Memory B cell (primary cell): Measurements from ENCODE around the gene SPRED3.
"Not testable (repeated sequence)": the region's sequence is repeated elsewhere in the genome, so short reads cannot be mapped to it uniquely, and the experiment has no call there.

ENCODE experiments used
- ATAC-seq: fragments of 150-1000 bp; cut with Tn5 transposase; 2 replicates; pipeline ENCODE4 v1.10.0; 2021; ENCODE audit warnings: low read depth, mild to moderate bottlenecking, moderate library complexity
- DNase-seq, 2 donors: peaks; one replicate each; pipeline ENCODE4 v3.0.0; 2022; ENCODE audit warnings: low spot score in 2 of 2
- H3K27ac Mint-ChIP-seq: one replicate; pipeline ENCODE4 v1.8.0; 2022; ENCODE audit warnings: mild to moderate bottlenecking, moderate library complexity, mixed read lengths
- H3K27me3 Mint-ChIP-seq: one replicate; pipeline ENCODE4 v1.8.0; 2022; ENCODE audit warnings: mixed read lengths
- H3K36me3 Mint-ChIP-seq: one replicate; pipeline ENCODE4 v1.8.0; 2022; ENCODE audit warnings: mild to moderate bottlenecking, mixed read lengths
- H3K4me1 Mint-ChIP-seq: one replicate; pipeline ENCODE4 v1.8.0; 2022; ENCODE audit warnings: mixed read lengths
- H3K4me3 Mint-ChIP-seq: one replicate; pipeline ENCODE4 v1.8.0; 2022; ENCODE audit warnings: mild to moderate bottlenecking, moderate library complexity, mixed read lengths
- H3K9me3 Mint-ChIP-seq: one replicate; pipeline ENCODE4 v1.8.0; 2022; ENCODE audit warnings: mixed read lengths

SPRED3 gene

DNA sequence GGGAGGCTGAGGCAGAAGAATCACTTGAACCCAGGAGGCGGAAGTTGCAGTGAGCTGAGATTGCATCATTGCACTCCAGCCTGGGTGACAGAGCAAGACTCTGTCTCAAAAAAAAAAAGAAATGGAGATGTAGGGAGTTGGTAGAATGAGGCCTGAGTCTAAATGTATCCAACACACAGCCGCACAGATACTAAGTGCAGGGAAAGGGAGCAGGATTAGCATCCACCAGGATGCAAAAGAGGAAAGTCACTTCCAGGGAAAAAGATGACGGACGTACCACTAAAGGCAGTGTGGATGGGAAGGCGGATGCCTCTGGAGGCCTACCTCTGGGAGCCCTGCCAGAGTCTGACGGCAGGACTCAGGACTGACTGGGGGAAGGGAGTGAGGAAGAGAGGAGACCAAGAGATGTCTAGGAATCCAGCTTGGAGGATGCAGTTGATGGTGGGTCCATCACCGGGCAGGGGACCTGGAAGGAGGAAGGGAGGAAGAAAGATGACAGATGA, 21.2 kb downstream of the SPRED3 start:
- no peaks in the 10 kb centered on the region for H3K4me1 Mint-ChIP-seq
- DNase-seq (no peak), ATAC-seq (no peak)
- peaks cover 10% of the 10 kb centered on the region for H3K36me3 Mint-ChIP-seq
- no peaks in the 10 kb centered on the region for H3K9me3 Mint-ChIP-seq
- no peak overlapping the region for H3K27ac Mint-ChIP-seq
- no peak overlapping the region for H3K4me3 Mint-ChIP-seq
- H3K27me3 Mint-ChIP-seq, result no peaks in the 10 kb centered on the region

DNA sequence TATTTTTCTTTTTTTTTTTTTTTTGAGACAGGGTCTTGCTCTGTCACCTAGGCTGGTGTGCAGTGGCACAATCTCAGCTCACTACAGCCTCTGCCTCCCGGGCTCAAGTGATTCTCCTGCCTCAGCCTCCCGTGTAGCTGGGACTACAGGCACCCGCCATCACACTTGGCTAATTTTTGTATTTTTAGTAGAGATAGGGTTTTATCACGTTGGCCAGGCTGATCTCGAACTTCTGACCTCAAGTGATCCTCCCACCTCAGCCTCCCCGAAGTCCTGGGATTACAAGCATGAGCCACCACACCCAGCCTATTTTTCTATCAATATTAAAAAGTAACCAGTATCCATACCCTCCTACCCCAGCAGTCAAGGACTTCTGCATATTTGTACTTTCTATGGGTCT, 21.9 kb downstream of the SPRED3 start:
- not testable (repeated sequence) for ATAC-seq, DNase-seq, H3K27me3 Mint-ChIP-seq, H3K27ac Mint-ChIP-seq, H3K4me1 Mint-ChIP-seq, H3K9me3 Mint-ChIP-seq, H3K4me3 Mint-ChIP-seq, H3K36me3 Mint-ChIP-seq

DNA sequence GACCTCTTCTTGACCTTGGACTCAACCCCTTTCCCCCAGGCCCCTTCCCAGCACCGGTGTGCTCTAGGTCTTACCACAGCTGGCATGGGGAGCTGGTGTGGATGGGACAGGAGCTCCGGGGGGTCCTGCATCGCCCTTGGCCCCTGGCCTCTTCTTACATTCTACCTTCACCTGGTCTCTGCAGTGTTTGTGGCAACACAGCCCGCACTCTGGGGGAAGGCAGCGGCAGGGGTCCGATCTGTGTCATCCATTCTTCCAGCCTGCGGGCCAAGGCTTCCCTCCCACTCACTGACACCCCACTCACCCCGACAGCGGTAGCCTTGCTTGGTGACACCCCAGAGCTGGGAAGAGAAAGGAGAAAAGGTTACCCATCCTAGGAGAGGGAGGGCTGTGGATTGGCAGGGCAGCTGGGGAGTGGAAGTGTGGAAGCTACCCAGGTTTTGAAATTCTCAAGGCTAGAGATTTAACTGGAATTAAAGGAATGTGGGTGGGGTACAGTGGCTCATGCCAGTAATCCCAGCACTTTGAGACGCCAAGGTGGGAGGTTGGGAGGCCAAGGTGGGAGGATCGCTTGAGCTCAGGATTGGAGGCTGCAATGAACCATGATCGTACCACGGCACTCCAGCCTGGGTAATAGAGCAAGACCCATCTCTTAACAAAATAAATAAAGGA, 22.7 kb downstream of the SPRED3 start:
- Mint-ChIP-seq H3K9me3 (no peaks in the 10 kb centered on the region), H3K27ac (no peak overlapping the region), H3K4me1 (no peaks in the 10 kb centered on the region), H3K27me3 (no peaks in the 10 kb centered on the region), H3K36me3 (peaks cover 6% of the 10 kb centered on the region), H3K4me3 (no peak overlapping the region)
- no peak for ATAC-seq
- DNase-seq, result no peak

DNA sequence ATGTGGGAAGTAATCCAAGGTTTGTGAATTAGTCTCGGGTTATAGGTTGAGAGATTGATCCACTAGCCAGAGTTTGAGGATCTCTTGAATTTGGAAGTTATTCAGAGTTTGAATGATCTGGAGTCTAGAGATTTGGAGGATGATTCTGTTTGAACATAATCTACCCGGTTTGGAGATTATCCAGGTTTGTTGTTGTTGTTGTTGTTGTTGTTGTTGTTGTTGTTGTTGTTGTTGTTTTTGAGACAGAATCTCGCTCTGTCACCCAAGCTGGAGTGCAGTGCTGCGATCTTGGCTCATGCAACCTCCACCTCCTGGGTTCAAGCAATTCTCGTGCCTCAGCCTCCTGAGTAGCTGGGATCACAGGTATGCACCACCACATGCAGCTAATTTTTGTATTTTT, 23.4 kb downstream of the SPRED3 start:
- not testable (repeated sequence) for H3K27me3 Mint-ChIP-seq

DNA sequence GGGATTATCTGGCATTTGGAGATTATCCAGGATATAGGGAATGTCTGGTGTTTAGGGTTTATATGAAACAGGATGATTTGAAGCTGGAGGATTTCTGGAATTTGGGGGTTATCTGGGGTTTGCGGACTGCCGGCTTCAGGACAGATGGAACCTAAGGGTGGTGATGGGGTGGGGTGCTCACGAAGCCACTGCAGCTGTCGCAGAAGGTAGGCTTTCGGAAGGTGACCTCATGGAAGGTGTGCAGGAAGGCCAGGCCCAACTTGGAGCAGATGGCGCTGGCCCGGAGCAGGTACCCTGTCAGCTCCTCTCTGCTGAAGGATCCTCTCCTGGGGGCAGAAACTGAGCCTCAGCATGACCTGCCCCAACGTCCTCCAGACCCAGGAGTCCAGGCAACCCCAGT, 24.0 kb downstream of the SPRED3 start:
- Mint-ChIP-seq H3K9me3 (no peaks in the 10 kb centered on the region), H3K4me1 (peaks cover 6% of the 10 kb centered on the region), H3K36me3 (peaks cover 2% of the 10 kb centered on the region), H3K27me3 (no peaks in the 10 kb centered on the region), H3K27ac (no peak overlapping the region), H3K4me3 (no peak overlapping the region)
- ATAC-seq, result no peak
- DNase-seq, result no peak

More for the DNA sequence above, 23.4 kb downstream of the SPRED3 start:
- not testable (repeated sequence) for H3K4me1 Mint-ChIP-seq, DNase-seq, ATAC-seq, H3K27ac Mint-ChIP-seq, H3K36me3 Mint-ChIP-seq, H3K9me3 Mint-ChIP-seq, H3K4me3 Mint-ChIP-seq

DNA sequence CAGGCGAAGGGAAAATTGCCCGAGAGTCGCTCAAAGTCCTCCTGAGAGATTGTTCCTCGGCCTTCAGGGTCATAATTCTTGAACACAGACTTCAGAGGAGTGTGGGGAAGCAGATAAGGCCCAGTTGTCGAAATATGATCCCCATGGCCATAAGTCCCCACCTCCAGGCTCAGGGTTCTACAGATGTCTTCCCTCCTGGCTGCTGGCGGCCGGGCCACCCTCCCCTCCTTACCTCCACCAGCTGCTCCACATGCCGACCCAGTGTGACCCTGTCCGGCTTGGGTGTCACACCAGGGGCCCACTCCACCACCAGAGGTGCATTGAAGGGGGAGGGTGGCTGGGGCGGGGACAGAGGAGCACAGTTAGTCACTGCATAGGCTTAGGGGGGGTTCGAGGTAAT, 24.5 kb downstream of the SPRED3 start:
- H3K4me1 Mint-ChIP-seq, result peaks cover 10% of the 10 kb centered on the region
- ATAC-seq (no peak), DNase-seq (no peak)
- H3K9me3 Mint-ChIP-seq, result no peaks in the 10 kb centered on the region
- no peak overlapping the region for H3K27ac Mint-ChIP-seq
- peaks cover 2% of the 10 kb centered on the region for H3K36me3 Mint-ChIP-seq
- no peaks in the 10 kb centered on the region for H3K27me3 Mint-ChIP-seq
- H3K4me3 Mint-ChIP-seq, result no peak overlapping the region

DNA sequence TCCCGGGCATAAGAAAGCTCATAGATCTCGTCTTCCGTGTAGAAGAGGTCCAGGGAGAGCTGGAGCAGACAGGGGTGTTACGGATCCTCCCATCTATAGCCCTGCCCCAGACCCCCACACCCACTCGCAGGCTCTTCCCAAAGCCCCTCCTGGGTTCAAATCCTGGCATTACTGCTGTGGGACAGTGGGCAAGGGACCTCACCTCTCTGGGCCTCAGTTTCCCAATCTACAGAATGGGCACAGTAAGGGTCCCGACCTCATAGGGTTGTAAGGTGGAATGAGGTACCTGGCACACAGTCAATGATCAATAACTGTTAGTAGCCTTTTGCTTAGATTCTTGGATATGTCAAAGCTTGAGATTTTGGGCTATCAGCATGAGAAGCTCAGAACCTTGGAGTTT, 24.9 kb downstream of the SPRED3 start:
- Mint-ChIP-seq H3K36me3 (peaks cover 2% of the 10 kb centered on the region), H3K9me3 (no peaks in the 10 kb centered on the region), H3K27ac (no peak overlapping the region), H3K4me1 (peaks cover 12% of the 10 kb centered on the region), H3K27me3 (no peaks in the 10 kb centered on the region), H3K4me3 (no peak overlapping the region)
- no peak for ATAC-seq
- no peak for DNase-seq

DNA sequence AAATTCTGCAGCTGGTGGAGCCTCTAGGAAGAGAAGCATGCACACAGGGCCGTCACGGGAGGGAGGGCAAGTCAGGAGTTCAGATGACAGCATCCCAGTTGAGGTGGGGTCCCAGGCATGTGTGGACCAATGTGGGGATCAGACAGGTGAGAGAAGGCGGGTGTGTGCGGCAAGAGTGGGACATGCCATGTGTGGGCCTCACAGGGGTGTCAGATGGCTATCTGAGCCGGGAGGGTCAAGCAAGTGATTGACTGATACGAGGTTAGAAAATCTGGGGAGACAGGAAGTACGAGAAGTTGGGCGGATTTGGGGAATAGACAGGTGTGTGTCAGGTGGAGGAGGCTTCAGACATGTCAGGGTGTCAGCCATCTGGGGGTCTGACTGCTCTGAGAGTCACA, 28.6 kb downstream of the SPRED3 start:
- Mint-ChIP-seq H3K9me3 (no peaks in the 10 kb centered on the region), H3K27ac (peak overlapping the region; percentile 68), H3K4me1 (peaks cover 19% of the 10 kb centered on the region), H3K4me3 (peak overlapping the region; percentile 86), H3K27me3 (no peaks in the 10 kb centered on the region), H3K36me3 (no peaks in the 10 kb centered on the region)
- ATAC-seq, result no peak
- no peak for DNase-seq

DNA sequence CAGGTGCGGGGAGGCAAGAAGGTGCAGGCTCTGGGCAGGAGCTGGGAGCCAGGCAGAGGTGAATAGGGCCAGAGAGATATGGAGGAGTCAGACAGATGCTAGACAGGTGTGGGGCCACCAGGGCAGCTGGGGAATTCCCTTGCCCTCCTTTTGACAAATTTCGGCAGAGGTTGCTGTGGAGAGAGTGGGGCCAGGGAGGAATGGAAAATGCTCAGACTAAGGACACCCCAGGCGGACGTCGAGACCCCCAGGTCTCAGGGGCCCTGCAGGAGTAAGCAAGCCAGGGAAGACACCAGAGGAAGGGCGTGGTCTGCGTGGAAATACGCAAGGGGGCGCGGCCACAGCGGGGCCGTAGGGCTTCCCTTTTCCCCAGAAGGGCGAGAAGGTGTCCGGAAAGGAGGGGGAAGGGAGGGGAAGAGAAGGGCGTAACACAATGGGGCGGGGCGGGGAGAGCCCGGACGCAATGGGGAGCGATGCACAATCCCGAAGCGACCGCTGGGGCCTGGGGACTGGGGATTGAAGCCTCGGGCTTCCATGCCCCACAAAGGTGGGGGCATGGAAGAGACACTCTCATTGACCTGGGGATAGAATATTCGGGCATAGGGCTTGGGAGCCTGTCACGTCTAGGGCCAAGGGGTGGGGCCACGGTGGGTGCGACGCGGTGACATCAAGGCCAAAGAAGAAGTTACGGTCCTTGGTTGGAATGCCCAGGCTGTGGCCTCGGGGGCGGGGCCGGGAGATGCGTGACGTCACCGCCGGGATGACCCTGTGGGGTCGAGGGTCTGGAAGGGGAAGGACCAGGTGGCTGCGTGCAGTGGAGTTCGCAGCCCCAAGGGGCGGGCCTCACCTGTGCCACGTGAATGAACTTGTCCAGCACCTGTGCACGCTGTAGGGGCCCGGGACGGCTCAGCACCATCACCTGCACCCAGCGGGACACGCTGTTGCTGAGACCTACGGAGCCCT, 29.3 kb downstream of the SPRED3 start:
- Mint-ChIP-seq H3K4me3 (peak overlapping the region; percentile 86), H3K27me3 (no peaks in the 10 kb centered on the region), H3K9me3 (no peaks in the 10 kb centered on the region), H3K4me1 (peaks cover 19% of the 10 kb centered on the region), H3K27ac (peak overlapping the region; percentile 68), H3K36me3 (no peaks in the 10 kb centered on the region)
- ATAC-seq, result peak; percentile 80
- peak; percentile 45 to 50 for DNase-seq

DNA sequence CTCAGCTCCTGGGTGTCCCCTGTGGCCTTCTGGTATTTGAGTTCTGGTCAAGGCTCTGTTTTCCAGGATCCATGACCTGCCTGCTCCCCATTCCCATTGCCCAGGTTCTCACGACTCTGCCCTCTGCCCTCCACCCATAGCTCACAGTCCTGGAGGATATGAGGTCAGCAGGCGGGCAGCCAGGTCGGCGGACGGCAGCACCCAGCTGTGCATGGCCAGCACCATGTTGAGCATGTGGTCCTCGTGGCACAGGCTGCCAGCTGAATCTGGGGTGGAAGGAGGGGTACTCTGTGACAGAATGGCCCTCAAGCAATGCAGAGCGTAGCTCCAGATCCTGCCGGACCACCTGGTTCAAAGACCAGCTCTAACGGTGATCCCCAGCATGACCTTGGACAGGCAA, 32.4 kb downstream of the SPRED3 start:
- no peaks in the 10 kb centered on the region for H3K36me3 Mint-ChIP-seq
- ATAC-seq, result no peak
- no peaks in the 10 kb centered on the region for H3K27me3 Mint-ChIP-seq
- H3K9me3 Mint-ChIP-seq, result no peaks in the 10 kb centered on the region
- no peak overlapping the region for H3K27ac Mint-ChIP-seq
- H3K4me1 Mint-ChIP-seq, result peaks cover 25% of the 10 kb centered on the region
- no peak overlapping the region for H3K4me3 Mint-ChIP-seq
- no peak for DNase-seq

DNA sequence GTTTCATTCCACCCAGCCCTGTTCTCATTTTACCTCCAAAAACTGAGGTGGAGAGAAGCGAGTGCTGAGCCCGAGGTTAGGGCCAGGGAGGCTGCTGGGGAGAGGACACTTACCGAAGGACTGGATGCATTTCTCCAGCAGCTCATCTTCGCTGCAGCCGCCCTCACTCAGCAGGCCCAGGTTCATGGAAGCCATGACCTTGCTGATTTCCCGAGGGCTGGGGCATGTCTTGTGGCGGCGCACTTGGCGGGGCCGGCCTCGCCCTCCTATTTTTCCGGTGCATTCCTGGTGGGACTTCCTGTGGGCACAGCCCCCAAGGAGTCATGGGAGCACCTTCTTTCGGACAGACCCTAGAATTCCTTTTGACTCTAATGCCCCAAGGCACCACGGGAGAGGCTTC, 33.4 kb downstream of the SPRED3 start:
- H3K9me3 Mint-ChIP-seq, result no peaks in the 10 kb centered on the region
- ATAC-seq (no peak), DNase-seq (no peak)
- peaks cover 29% of the 10 kb centered on the region for H3K4me1 Mint-ChIP-seq
- H3K27me3 Mint-ChIP-seq, result no peaks in the 10 kb centered on the region
- no peaks in the 10 kb centered on the region for H3K36me3 Mint-ChIP-seq
- H3K4me3 Mint-ChIP-seq, result no peak overlapping the region
- no peak overlapping the region for H3K27ac Mint-ChIP-seq

DNA sequence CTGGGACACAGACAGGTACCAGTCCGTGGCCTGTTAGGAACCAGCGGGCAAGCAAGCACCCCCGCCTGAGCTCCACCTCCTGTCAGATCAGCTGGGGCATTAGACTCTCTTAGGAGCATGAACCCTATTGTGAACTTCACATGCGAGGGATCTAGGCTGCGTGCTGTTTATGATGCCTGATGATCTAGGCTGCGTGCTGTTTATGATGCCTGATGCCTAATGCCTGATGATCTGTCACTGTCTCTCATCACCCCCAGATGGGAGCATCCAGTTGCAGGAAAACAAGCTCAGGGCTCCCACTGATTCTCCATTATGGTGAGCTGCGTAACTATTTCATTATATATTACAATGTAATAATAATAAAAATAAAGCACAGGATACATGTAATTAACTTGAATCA, 33.9 kb downstream of the SPRED3 start:
- Mint-ChIP-seq H3K27ac (no peak overlapping the region), H3K4me1 (peaks cover 27% of the 10 kb centered on the region), H3K9me3 (no peaks in the 10 kb centered on the region), H3K27me3 (no peaks in the 10 kb centered on the region), H3K4me3 (no peak overlapping the region), H3K36me3 (no peaks in the 10 kb centered on the region)
- DNase-seq (no peak), ATAC-seq (no peak)

DNA sequence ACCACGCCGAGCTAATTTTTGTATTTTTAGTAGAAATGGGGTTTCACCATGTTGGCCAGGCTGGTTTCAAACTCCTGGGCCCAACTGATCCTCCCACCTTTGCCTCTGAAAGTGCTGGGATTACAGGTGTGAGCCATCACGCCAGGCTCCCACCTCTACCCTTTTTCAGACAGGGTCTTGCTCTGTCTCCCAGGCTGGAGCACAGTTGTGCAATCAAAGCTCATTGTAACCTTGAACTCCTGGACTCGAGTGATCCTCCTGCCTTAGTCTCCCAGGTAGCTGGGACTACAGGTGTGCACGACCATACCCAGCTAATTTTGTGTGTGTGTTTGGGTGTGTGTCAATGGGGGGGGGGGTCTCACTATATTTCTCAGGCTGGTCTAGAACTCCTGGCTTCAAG, 35.8 kb downstream of the SPRED3 start:
- H3K36me3 Mint-ChIP-seq, result no peaks in the 10 kb centered on the region
- no peak overlapping the region for H3K27ac Mint-ChIP-seq
- DNase-seq (no peak), ATAC-seq (no peak)
- no peaks in the 10 kb centered on the region for H3K9me3 Mint-ChIP-seq
- peaks cover 18% of the 10 kb centered on the region for H3K4me1 Mint-ChIP-seq
- no peak overlapping the region for H3K4me3 Mint-ChIP-seq
- peaks cover 2% of the 10 kb centered on the region for H3K27me3 Mint-ChIP-seq

DNA sequence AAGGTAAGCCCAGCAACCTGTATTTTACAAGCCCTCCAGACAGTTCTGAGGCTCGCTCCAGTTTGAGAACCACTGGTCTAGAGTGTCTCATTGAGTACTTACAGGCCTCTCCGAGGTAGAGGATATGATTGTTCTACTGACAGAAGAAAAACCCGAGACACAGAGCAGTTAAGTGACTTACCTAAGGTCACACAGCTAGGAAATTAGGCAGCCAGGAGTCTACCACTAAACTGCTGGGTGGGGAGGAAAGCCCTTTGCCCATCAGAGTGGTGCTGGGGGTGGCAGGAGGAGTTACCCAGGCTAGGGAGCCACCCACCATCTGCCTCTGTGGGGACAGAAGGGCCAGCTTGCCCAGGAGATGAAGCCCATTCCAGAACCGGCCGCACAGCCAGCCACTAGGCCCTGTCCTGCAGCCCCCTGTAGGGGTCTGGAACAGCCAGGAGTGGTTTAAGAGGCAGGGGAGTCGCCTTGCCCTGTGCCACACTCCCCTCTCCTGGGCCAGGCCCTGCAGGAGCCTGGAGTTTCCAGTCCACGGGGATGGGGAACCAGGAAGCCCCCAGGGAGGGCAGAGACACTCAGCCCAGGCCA, 36.8 kb downstream of the SPRED3 start:
- H3K36me3 Mint-ChIP-seq, result no peaks in the 10 kb centered on the region
- ATAC-seq (no peak), DNase-seq (no peak)
- H3K4me1 Mint-ChIP-seq, result peaks cover 18% of the 10 kb centered on the region
- H3K27ac Mint-ChIP-seq, result no peak overlapping the region
- no peaks in the 10 kb centered on the region for H3K9me3 Mint-ChIP-seq
- H3K4me3 Mint-ChIP-seq, result peak overlapping the region; percentile 57
- H3K27me3 Mint-ChIP-seq, result peaks cover 5% of the 10 kb centered on the region
